ENCODE measurements around the gene RPL22. TPM values are rescaled to one million over a fixed set of nuclear protein-coding genes. Genes with fewer than 3 reads are reported as not detected.

The RPL22 gene
- total and polyA plus RNA-seq, 10 donors: 106 to 1,105 (median 369) TPM

GRCh38 chr1:6148497-6149241 is 50.7 kb downstream of the RPL22 start:
- H3K9me3 ChIP-seq: no peaks in the 10 kb centered on the region
- H3K4me3 ChIP-seq: peak overlapping the region in 6 of 8 donors; percentile 9 to 53 (median 13)
- intact Hi-C loops (cut with DNase I; ENCODE audit: low total_unique reads): no loop called here
- TF ChIP-seq POLR2A (IDR thresholded peaks at IDR 0.05) (no peak), CTCF (IDR thresholded peaks at IDR 0.05 in 8 of 11, conservative IDR thresholded peaks at IDR 0.05 in 3 of 11) (no peak)
- H3K4me1 ChIP-seq: peaks cover 0 to 15% (median 7%) of the 10 kb centered on the region in 6 donors
- WGBS, 5 donors: 3 to 16% (median 7%) methylated on average over 20 to 53 of the region's 53 CpGs
- H3K27ac ChIP-seq: no peak overlapping the region
- H3K27me3 ChIP-seq (replicated peaks in 1 of 7): peaks cover 6 to 46% (median 23%) of the 10 kb centered on the region in 7 donors
- DNase-seq: peak; percentile 80
- no peaks in the 10 kb centered on the region for H3K36me3 ChIP-seq

DNA sequence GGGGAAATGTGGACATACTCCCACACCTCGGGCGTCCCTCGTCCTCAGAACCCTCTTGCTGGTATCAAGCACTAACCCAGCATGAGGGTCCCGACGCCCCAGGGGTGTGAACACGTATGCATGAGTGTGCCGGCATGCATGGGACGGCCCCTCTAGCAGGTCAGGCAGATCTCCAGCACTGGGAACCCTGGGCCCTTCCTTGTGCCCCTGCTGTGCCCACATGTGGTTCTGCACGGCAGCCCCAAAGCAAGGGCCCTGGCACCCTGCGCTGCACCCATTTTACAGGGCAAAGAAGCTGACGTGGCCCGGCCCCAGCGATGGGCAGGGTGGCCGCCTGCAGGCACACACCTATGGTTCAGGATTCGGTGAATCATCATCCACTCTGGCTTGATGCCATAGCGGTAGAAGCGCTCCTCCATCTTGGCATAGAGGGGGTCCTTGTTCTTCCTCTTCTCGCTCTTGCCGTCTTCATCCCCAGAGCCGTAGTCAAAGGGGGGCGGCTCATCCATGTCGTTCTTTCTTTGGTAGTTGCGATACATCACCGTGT is 53.5 kb downstream of the RPL22 start:
- Histone ChIP-seq H3K9me3 (no peaks in the 10 kb centered on the region), H3K27me3 (replicated peaks in 1 of 7) (peaks cover 6 to 45% (median 23%) of the 10 kb centered on the region in 7 donors), H3K36me3 (no peaks in the 10 kb centered on the region), H3K4me3 (no peak overlapping the region), H3K27ac (no peak overlapping the region), H3K4me1 (peaks cover 0 to 15% (median 7%) of the 10 kb centered on the region in 6 donors)
- intact Hi-C loops (cut with DNase I; ENCODE audit: low total_unique reads): no loop called here
- TF ChIP-seq POLR2A (IDR thresholded peaks at IDR 0.05): no peak
- TF ChIP-seq POLR2AphosphoS5 (IDR thresholded peaks at IDR 0.05): no peak
- TF ChIP-seq CTCF (IDR thresholded peaks at IDR 0.05 in 8 of 11, conservative IDR thresholded peaks at IDR 0.05 in 3 of 11): no peak
- WGBS, 5 donors: 84 to 95% (median 88%) methylated on average over 17 to 24 of the region's 24 CpGs
- no peak for DNase-seq

DNA sequence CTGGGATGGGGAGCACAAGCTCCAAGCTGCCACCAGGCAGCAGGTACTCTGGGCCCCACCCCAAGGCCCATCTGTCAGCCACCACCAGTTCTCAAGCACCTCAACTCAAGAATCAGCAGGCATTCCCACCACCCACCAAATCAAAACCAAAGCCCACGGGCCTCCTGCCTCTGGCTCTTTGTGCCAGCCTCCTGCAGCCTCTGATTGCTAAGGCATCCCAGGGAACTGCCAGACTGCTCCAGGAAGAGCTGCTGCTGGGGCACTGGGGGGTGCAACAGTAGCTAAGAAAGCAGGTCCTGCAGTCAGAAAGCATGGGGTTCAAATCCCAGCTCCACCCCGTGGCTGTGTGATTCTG is 54.0 kb downstream of the RPL22 start:
- Histone ChIP-seq H3K27ac (no peak overlapping the region), H3K4me3 (no peak overlapping the region), H3K9me3 (no peaks in the 10 kb centered on the region), H3K27me3 (replicated peaks in 1 of 7) (peaks cover 6 to 45% (median 23%) of the 10 kb centered on the region in 7 donors), H3K4me1 (peaks cover 0 to 15% (median 7%) of the 10 kb centered on the region in 6 donors), H3K36me3 (no peaks in the 10 kb centered on the region)
- intact Hi-C loops (cut with DNase I; ENCODE audit: low total_unique reads): no loop called here
- DNase-seq: no peak
- WGBS, 5 donors: 60 to 100% (median 77%) methylated on average over 2 of the region's 2 CpGs
- TF ChIP-seq CTCF (IDR thresholded peaks at IDR 0.05 in 8 of 11, conservative IDR thresholded peaks at IDR 0.05 in 3 of 11) (no peak), POLR2AphosphoS5 (IDR thresholded peaks at IDR 0.05) (no peak), POLR2A (IDR thresholded peaks at IDR 0.05) (no peak)

DNA sequence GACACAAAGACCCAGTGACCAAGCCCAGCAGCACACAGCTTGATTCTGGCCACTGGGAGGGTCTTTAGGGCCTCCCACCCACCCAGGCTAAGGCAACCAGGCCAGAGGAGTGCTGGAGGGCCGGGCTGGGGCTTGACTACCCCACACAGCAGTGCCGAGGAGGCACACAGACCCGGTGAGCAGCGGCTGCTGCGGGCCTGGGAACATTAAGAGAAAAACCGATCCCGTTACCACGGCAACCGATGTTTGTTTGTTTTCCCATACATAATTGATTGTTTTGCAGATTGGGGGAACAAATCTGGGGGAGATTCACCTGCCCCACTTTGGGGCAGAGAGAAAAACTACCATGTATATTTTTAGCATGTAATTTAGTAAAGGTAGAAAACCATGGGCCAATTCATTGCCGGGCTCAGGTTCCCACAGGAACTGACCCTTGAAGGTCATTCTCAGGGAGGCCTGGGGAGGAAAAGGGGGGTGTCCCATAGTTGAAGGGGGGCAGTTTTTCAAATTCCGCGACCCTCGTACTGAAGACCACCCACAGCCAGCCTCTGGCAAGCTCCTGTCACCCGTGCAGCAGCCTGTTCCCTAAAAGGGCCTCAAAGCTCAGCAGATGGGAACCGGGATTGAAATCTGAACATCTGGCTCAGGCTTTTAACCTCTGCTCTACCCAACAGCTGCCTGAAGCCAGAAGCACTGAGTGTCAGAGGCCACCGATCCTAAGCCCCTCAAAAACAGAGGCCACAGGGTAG is 54.6 kb downstream of the RPL22 start:
- peaks cover 0 to 15% (median 7%) of the 10 kb centered on the region in 6 donors for H3K4me1 ChIP-seq
- WGBS, 5 donors: 60 to 70% (median 62%) methylated on average over 15 to 16 of the region's 16 CpGs
- intact Hi-C loops (cut with DNase I; ENCODE audit: low total_unique reads): no loop called here
- H3K27ac ChIP-seq: no peak overlapping the region
- peaks cover 6 to 46% (median 23%) of the 10 kb centered on the region in 7 donors for H3K27me3 ChIP-seq (replicated peaks in 1 of 7)
- no peaks in the 10 kb centered on the region for H3K36me3 ChIP-seq
- TF ChIP-seq POLR2AphosphoS5 (IDR thresholded peaks at IDR 0.05): no peak
- TF ChIP-seq POLR2A (IDR thresholded peaks at IDR 0.05): no peak
- no peak for TF ChIP-seq CTCF (IDR thresholded peaks at IDR 0.05 in 8 of 11, conservative IDR thresholded peaks at IDR 0.05 in 3 of 11)
- H3K9me3 ChIP-seq: no peaks in the 10 kb centered on the region
- DNase-seq: no peak
- H3K4me3 ChIP-seq: no peak overlapping the region

Measured in spleen (tissue), 11 donors.